RCC 7860 (cell line): ENCODE measurements around the gene PLD1.
A peak's percentile ranks its signal among the peaks of the same experiment; 100 is the strongest.
"Not testable (repeated sequence)": the region's sequence is repeated elsewhere in the genome, so short reads cannot be mapped to it uniquely, and the experiment has no call there.

Experiments used
- DNase-seq: peaks from one replicate; pipeline ENCODE4 v3.0.0-alpha.2; 2015; ENCODE audit warnings: low spot score
- FAIRE-seq: peaks from 2 replicates; lab custom pipeline; 2012; peaks lifted over from hg19 to GRCh38; lab: Jason Lieb, UNC

Gene PLD1

DNA sequence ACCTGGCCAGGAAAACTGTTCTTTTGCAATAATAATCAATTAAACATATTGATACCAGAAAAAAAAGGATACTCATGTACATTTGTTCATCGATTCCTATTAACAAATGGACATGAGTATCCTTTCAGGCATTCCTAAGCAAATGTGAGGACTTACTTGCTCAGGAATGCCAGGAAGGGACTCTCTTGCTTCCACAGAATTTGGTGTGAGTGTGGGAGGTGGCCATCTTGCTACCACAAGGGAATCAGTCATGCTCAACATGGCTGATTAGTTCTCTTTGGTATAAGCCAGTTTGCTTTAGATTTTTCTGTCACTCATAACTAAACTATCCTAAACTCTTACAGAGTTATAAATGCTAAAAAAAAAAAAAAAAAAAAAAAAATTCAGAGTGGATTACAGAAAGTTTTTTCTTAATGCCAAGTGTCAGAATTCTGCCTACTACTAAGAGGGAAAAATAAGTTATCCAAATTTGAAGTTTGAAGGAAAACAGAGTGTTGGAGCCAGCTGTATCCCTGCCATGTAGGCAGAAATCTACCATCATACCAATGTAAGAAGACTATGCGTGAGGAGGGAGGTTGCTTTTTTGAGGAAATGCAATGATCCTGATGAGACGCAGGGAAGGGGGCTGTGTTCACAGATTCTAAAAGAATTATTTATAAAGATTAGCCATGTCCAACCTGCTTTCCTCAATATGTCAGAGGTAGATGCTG is 98.7 kb downstream of the PLD1 start:
- DNase-seq (peak; percentile 58), FAIRE-seq (peak; percentile 46)

DNA sequence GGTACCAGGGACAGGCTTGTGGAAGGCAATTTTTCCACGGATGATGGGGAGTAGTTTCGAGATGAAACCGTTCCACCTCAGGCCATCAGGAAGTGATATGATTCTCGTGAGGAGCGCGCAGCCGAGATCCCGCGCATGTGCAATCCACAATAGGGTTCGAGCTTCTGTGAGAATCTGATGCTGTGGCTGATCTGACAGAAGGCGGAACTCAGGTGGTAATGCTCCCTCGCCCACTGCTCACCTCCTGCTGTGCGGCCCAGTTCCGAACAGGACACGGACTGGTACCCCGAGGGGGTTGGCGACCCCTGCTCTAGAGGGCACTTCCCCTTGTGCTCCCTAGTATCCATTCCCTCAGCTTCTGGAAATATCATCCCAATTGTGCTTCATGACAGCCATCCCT is 99.9 kb downstream of the PLD1 start:
- DNase-seq (no peak), FAIRE-seq (no peak)

DNA sequence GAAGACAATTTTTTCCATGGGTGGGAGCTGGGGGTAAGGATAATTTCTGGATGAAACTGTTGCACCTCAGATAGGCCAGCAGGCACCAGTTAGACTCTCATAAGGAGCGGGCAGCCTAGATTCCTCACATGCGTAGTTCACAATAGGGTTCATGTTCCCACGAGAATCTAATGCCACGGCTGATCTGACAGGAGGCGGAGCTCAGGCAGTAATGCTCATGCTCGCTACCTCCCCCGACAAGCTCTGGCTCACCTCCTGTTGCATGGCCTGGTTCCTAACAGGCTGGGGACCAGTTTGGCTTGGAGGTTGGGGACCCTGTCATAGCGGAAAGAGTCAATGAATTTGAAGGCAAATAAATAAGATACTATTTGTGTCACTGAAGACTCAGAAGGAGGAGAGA is 105.5 kb downstream of the PLD1 start:
- no peak for FAIRE-seq

DNA sequence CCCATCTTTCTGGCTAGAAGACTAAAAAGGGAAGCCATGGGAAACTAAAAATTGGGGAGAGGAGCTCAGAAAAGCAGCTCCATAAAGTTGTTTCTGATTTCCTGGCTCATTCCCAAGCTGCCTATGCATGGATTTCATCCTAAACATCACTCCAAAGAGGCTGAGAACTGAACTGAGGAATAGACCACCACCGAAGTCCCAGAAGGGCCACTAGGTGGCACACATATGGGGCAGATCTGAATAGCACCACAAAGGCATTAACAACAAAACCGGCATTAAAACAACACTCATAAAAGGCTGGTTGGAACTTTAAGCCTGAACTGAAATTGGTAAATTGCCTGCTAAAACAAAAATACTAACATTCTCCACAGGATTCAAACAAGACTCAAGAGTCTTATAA is 106.3 kb downstream of the PLD1 start:
- FAIRE-seq: peak; percentile 12
- DNase-seq: peak; percentile 32

More for the DNA sequence above, 105.5 kb downstream of the PLD1 start:
- no peak for DNase-seq

DNA sequence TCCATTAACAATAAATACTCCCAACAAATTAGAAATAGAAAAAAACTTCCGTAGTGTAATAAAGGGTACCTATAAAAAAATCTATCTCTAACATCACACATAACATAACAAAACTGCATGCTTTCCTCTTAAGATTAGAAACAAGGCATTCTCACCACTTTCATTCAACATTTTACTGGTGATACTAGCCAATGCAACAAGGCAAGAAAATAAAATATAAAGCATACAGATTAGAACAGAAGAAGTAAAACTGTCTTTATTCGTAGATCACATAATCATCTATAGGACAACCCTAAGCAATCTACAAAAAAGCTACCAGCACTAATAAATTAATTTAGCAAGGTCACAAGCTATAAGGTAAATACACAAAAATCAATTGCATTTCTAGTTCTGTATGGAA is 107.1 kb downstream of the PLD1 start:
- FAIRE-seq (no peak), DNase-seq (no peak)

DNA sequence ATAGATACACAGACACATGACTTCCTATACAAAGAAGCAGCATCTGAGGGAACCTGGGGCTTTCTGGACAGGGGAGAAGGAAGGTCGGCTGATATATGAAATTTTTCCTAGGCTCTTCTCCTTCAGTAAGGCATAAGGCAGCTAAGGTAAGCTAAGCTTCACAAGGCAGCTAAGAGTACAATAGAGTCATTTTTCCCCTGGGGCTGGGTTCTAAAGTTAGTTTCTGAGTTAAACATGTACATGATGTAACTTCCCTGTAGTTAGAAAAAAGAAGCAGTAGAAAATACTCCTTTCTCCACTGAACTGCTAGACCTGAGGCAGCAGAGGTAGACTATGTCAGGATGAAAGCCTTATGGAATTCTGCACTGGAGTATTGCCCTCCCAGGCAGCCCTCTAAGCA is 109.6 kb downstream of the PLD1 start:
- FAIRE-seq (no peak), DNase-seq (no peak)

DNA sequence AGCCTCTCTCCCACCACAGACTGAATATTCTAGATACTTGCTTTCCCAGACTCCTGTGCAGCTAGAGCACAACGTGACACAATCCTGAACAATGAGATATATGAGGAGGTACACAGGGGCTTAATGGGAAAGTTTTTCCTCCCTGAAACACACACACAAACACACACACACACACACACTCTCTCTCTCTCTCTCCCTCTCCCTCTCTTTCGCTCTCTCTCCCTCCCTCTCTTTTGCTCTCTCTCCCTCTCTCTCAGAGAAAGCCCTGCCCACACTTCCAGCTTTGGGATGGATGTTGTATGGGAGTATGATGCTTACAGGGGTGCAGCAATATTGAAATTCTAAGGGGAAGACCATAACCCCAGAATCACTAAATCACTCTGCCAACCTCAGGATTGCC is 110.1 kb downstream of the PLD1 start:
- DNase-seq (no peak), FAIRE-seq (no peak)

DNA sequence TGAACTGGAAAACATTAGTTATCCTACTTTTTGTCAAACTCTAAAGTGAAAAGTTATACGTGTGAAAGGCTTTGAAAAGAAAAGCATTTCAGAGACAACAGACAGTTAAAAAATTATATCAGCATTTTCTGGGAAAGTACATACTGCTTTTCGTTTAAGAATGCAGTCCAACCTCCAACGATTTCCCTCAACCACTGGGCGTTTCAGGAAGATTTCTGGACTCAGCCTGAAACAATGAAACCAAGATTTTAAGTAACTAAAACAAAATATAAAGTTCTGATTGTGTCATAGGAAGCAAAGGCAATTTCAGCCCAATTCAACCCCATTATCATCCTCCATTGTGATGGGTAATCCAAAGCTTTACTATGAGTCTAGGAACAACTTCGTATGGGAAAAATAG is 110.7 kb downstream of the PLD1 start:
- DNase-seq (no peak), FAIRE-seq (no peak)

DNA sequence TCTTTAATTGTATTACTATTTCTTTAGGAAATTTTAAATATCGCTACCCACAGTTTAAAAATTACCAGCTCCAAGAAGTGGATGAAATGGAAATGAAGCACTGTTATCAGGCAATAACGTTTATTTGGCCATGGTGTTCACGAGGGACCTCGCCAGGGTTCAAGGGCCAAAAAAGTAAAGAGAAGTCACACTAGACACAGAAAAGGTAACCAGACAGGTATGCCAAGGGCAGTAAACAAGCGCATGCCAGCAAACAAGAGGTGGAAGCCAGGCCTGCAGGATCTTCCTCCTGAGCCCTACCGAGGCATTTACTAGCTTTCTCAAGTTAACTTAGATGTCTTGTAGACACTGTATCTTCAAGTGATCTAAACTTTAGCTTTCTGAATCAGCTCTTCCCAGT is 113.5 kb downstream of the PLD1 start:
- DNase-seq (no peak), FAIRE-seq (no peak)

DNA sequence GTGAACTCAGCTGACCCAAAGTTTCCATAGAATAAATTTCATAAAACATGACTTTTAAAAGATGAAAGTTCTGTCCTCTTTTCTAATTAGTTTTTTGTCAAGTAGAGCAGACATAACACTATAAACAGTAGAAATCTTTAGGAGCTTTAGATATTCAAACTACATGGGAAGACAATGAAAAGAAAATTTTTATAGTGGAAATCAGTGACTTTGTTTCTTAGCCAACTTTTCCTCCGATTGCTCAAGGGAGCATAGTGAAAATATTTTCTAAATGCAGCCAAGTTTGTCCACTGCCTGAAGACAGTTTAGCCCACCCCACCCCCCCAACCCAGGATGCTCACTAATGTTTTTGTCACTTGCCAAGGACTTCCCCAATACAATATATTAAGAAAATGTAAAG is 114.9 kb downstream of the PLD1 start:
- no peak for DNase-seq
- no peak for FAIRE-seq

DNA sequence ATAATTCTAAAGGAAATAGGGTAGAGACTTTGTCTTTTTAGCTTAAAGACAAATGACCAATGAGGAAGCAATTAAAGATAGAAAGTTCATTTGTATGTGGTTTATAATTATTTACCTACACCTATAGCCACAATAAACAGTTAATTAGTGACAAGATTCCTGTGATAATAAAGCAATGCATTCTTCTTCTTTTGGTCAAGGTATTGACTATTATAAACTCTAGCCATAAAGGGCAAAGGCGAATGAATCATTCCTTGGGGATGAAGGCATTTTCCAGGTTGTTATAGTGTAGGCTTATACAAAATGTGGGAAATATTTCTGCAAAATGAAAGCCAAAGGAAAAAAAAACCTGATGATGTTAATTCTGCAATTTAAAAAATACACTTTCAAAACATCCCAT is 115.4 kb downstream of the PLD1 start:
- no peak for FAIRE-seq
- no peak for DNase-seq

DNA sequence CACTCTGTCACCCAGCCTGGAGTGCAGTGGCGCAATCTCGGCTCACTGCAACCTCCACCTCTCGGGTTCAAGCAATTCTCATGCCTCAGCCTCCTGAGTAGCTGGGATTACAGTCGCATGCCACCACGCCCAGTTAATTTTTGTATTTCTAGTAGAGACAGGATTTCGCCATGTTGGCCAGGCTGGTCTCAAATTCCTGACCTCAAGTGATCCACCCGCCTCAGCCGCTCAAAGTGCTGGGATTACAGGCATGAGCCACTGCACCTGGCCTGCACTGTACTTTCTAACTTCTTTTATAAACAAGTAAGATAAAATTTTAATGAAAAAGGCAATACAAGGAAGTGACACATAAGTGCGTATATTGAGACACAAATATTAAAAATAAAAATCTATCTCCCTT is 117.7 kb downstream of the PLD1 start:
- not testable (repeated sequence) for FAIRE-seq, DNase-seq

DNA sequence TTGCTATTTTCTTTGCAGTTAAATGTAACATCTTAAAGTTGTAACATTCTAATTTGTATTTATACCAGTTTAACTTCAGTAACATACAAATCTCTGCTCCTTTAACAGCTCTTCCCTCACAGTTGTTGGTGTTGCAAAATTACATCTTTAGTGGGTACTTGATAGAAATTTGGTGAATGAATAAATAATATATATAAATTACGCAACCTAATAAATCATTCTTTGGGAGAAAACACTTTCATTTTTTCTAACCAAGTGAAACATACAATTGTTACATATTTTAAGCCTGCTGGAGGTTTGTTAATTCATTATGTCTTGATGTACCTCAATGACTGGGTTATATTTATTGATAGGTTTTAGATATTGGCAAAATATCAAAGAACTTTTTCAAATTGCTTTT is 118.8 kb downstream of the PLD1 start:
- DNase-seq (no peak), FAIRE-seq (no peak)

DNA sequence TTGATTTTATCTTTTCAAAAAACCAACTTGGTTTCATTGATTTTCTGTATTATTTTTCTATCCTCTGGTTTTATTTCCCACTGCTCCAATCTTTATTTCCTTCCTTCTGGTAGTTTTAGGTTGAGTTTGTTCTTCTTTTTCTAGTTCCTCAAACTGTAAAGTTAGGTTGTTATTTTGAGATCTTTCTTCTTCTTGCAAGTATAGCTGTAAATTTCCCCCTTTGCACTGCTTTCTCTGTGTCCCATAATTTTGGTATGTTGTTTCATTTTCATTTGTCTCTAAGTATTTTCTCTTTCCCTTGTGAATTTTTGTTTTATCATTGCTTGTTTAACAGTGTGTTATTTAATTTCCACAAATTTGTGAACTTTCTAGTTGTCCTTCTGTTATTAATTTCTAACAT is 120.0 kb downstream of the PLD1 start:
- no peak for DNase-seq
- no peak for FAIRE-seq

DNA sequence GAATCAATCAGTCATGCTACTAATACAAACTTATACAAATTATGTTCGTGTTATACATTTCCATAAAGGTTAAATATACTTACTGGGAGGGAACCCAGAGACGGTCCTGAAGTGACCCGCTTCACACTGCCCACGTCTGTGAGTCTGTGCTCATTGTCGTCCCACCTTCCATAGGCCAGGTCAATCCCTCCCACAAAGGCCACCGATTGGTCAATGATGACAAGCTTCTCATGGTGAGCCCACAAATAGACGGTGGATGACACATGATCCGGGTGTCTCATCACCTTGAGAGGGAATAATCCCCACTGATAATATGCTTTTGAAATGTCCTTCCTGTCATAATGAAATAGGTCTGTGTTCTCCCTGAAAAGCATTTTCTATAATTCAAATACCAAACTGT is 121.7 kb downstream of the PLD1 start:
- FAIRE-seq: no peak

DNA sequence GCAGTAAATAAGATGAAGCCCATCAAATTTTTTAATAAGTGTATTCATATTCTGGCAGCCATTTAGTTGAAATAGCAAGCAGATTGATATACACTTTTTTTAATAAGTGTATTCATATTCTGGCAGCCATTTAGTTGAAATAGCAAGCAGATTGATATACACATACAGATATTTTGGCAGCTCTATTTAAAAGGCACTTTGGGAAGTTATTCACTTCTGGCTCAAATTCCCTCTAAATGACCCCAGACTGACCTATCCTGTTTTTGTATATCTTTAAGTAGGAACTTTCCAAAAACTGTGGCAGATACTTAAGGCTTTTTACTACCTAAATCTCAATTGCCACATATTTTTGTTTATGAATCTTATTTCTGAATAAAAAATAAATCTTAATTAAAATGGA is 122.3 kb downstream of the PLD1 start:
- FAIRE-seq (no peak), DNase-seq (no peak)

More for the DNA sequence above, 121.7 kb downstream of the PLD1 start:
- no peak for DNase-seq

DNA sequence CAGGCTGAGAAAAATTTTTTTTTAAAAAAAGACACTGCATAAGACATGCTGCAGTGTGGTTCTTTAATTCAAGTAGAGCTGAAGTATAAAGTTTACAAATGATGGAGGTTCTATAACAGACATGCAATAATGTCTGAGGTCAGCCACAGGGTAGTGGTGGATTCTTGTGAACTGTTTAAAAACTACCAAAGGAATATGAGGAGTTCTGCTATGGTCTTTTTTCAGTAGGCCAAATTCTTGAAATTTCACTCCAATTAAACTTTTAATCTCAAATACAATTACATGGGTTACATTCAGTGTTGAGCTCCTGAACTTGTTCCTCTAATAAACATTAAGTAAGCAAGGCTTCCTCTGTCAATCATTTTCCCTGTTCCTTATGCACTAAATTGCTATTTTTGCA is 122.7 kb downstream of the PLD1 start:
- FAIRE-seq: no peak
- DNase-seq: no peak

DNA sequence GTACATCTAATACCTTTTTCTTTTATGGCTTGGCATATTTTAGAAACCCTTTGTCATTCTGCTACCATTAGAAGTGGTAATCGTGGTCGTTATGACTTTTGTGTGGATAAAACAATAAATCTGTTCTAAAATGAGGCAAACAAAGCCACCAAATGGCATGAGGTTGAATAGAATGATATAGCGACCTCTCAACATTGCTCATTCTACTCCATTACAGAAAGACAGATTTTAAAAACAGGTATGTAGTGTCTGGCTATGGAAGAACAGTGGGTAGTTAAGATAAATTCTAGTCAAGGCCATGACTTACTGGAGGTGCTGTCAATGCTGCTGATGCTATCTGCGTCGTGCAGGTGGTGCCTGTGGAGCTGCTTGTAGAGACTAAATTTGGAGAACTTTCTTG is 123.2 kb downstream of the PLD1 start:
- DNase-seq (no peak), FAIRE-seq (no peak)

DNA sequence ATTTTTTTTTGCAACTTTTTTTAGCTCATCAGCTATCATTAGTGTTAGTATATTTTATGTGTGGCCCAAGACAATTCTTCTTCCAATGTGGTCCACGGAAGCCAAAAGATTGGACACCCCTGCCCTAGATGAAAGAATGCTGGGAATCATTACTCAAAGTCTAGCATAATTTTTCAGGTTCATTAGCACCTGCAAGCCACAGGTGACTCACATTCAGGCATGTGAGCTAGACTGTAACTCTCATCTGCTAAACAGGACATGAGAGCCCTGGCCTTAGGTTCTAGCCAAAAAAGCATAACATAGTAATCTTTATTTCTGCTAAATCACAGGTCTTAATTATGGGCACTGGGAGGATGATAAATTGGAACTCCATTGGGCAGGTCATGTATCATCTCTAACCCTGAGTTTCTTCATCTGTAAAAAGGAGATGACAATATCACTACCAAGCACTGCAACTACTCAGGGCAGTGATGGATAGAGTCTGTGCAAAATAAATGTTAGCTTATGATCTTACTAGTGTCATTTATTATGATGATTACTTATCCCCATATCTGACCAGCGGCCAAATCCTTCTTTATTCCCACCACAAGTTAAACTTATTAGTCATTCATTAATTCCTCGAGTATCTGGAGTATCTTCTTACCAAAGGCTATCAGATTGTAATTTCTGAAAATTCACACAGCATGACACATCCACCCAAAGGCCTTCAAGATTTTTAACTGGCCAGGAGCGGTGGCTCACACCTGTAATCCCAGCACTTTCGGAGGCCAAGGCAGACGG is 125.0 kb downstream of the PLD1 start:
- no peak for FAIRE-seq
- DNase-seq: no peak

DNA sequence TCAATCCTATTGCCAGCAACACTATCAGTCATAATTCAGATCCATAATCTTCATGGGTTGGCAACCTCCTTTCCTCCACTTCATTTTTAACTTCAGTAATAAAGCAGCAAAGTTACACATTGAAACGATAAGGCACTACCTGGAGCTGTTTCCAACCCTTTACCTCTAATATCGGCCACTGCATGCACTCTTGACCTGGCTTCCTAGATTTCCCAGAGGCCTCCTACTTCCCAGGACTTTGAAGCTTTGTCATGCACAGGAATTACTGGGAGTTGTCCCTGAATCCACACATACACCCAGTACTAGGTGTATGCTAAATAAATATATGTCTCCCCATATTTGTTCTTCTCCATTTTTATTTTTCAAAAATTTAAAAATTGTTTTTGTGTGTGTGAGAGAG is 126.1 kb downstream of the PLD1 start:
- DNase-seq: no peak
- FAIRE-seq: no peak

DNA sequence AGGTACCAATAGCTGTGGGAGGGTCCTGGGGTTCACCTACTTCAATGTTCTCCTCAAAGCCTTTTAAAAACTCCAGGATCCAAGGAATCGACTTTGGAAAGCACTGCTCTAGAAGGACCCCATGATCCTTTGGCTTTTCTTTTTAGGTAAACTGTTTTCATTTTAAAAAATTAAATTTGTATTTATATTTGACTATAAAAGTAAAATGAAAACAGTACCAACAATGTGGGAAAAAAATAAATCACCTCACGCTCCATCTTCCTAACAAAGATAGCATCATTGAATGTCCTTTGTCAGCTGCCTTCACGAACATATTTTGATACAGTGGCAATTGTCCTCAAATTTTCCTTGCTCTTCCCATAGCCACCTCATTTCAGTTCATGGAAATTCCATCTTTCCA is 127.5 kb downstream of the PLD1 start:
- FAIRE-seq: no peak
- DNase-seq: no peak

DNA sequence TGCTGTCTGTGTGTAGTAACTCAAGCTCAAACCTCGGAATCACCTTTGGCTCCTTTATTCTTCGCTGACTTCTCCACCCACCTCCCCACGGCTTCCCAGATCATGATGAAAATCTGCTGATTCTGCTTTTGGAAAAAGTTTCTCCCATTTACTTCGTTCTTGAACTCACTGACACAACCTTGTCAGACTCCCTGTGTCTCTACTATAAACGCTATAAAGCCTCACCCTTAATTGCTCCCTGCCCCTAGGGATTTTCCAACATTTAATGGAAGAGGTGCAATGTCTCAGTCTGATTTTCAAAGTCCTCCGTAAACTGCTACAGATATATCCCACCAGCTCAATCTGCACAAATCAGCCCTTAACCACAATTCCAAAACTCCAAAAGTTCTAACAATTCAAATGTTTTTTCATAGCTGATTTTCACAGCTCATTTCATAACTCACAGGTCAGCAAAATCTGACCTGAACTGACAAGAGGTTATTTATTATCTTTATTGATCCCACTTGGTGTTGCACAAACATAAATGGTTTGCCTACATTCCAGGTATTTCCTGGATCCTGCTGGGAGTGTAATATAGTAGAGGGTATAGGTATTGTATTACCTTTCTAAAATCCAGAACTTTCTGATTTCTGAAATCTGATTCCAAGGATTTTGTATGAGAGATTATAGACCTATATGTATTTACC is 129.4 kb downstream of the PLD1 start:
- FAIRE-seq (no peak), DNase-seq (no peak)
